Activated T-cell treated with anti-CD3 and anti-CD28 coated beads for 1 hour (primary cell): Measurements from ENCODE around the gene FSTL4.

Experiments used
- DNase-seq: peaks from one replicate; pipeline ENCODE4 v3.0.0-alpha.2; 2020; ENCODE audit warnings: low read depth

Gene FSTL4

DNA sequence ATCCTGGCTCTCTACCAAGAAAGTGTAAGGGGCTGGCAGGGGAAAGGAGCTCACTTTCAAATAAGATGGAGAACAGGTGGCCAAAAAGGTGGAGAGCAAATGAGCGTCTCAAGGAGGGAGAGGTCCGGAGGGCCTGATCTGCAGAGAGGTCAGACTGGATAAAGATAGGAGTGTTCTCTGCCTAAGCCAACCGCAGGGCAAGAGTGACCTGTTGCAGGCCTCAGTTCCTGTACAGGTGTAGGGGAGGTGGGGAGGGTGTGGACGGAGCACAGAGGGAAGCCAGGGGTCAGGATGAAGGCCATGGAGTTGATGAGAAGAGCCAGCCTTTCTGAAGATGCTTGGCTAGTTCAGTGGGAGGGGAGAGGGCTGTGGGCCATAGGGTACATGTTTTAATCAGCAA lies 320.8 kb downstream of the FSTL4 start:
- DNase-seq = no peak

DNA sequence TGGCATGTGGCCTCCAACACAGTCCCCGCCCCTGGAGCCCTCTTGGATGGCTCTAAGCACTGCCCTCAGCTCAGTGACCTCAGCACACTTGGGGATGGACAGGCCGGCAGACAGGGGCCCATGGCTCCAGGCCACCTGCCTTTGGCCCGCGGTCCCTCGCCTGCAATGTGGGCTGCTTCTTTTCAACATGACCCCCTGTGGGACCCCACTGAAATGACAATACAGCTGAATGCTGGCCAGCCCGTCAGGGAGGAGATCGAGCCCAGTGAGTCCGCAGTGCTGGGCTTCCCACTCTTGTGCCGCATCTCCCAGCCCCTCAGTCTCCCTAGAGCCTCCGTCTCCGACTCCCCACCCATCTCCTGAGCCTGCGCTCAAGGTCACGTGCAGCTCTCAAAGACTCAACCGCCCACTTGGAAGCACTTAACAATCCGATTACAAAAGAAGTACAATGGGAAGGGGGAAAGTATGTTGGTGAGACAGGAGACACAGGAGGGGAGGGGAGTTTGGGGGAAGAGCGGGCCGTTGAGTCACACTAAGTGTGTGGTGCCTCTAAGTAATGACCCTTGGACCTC lies 321.6 kb downstream of the FSTL4 start:
- DNase-seq = no peak

DNA sequence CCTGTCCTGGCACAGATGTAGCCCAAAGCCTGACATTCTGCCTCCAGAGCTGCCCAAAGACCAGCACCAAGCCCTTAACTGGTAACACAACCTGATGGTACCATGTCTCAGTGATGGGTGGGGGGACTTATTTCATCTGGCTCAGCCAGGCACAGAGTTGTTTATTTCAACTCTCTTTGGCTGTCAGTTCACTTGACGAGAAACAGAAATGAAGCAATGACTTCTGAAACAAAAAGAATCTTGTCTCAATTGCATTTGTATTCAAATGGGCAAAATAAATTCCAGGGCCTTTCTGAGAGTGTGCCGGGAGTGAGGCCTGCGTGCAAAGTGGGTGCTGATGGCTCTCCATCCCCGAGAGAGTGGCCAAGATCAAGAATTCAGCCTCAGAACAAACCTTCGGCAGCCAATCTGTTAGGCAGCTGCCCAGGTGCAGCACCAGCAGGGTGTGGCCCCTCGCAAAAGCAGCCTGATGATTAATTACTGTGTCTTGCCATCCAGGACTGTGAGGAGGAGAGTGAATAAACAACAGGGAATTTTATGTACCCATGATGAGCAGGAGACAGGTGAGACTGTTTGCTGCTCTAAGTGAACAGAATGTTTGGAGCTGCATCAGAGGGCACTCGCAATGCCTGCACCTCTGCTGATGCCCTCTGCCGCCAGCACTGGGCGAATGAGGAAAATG lies 322.5 kb downstream of the FSTL4 start:
- DNase-seq = no peak

DNA sequence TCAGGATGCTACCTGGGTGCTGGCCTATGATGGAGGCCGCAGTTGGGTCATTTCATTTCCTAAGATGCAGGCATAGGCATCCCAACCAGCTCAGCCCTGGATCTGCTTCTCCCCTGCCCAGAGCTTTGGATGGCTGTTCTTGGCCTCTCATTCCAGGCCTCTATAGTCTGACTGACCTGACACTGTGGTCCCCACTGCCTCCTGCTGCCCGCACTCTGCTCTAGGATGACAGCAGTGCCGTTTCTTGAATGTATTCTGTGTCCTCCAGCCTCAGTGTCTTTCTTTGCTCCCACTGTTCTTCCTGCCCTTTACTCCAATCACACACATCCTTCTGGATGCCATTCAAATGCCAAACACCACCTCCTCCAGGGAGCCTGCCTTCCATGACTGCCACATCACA lies 324.8 kb downstream of the FSTL4 start:
- DNase-seq = peak; percentile 26

DNA sequence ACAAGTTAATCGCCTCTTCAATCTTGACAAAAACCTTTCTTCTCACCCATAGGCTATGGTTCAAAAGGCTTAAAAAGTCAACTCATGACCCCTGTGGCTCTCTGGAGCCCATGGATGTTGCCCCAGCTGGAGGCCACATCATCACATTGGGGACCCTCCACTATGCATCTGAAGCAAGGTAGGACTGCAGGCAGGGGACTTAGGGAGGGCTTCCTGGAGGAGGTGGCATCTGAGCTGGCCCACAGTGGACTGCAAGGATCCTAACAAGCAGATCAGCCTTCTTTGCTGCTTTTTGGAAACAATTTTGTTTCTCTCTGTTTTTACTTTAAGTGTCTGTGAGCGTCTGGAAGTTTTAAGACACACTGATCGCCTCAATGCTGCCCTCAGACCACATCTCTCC lies 325.9 kb downstream of the FSTL4 start:
- DNase-seq = no peak

DNA sequence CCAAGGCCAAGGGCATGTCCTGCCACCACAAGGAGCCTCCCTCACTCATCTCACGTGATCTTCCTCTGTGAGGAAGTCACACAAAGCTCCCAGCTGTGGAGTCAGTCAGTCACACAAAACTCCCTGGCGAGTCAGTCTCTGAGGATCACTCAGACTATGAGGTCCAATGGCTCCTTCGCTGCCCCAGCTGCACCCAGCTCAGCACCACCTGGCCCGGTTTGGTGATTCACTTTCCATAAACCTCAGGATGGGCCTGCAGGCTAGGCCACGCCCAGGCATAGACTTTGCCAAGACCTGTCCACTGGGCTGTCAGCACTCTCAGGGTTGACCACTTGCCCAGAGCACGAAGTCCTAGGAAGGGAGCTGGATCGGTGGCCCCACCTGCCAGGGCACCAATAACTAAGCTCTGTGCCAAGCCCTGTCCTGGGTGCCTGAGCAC lies 326.7 kb downstream of the FSTL4 start:
- no peak for DNase-seq

DNA sequence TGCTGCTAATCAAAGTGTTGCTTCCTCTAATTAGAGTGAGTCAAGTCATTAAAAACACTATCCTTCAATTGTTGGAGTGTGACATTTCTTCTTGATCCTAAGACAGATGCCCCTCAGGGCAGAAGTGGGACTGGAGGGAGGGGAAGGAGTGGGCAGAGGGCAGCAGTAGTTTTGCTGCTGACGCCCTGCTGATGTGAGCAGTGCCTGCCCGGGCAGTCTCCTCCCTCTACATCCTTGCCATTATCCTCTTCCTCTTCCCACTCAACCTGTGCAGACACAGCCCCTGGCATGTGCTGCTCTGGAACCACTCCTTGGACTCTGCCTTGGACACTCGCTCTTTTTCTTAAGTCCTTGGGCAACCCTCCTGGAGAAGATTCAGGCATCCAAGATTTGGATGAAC lies 328.0 kb downstream of the FSTL4 start:
- no peak for DNase-seq

DNA sequence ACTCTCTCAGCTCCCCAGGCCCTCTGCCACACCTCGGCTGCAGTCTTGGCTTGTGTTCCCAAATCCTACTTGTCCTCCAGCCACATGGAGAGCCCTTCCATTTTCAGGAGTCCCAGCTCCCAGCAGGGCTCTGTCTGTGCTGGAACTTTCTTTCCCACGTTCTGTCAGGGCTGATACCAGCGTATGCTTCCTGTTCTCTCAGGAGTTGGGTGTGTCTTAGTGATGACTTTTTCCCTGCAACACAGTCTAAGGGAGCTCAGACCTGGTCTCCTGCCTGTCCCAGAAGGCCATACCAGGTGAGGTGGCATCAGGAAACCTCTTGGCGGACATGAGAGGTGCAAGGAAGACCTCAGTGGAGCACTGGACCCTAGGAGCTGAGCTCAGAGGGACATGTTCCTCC lies 334.0 kb downstream of the FSTL4 start:
- no peak for DNase-seq

DNA sequence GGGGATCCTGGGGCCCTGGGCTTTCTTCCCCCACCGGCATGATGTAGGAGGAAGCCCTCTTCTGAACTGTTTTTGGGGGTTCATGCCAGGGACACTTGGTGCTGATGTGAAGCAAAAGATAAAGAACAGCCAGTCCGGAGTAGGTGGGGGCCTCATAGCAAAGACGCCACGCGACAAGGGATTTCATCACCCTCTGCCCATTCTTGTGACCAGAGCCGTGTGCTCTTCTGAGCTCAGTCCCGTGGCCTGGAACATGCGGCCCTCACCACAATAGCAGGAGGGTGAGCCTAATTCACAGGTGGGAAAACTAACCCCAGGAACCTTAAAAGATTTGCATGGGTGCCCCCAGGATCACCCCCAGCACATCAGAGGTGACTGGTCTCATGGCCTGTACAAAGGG lies 334.6 kb downstream of the FSTL4 start:
- no peak for DNase-seq

DNA sequence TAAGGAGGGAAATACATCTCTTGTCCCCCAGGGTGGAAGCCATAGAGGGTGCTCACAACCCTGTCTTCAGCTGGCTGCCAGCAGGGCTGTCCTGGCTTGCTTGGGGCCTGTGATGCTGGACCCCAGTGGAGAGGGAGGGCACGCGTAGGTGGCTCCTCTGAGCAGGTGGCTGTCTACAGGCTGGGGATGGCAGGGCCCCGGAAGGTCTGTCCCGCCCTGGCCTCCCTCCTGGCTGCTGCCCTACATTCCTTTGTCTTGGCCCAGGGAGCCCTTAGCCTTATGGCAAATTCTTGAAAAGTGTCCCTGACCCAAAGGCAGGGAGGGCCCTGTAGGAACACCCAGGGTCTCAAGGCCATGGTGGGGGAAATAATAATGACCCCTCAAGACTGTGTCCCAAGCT lies 336.2 kb downstream of the FSTL4 start:
- DNase-seq = no peak

DNA sequence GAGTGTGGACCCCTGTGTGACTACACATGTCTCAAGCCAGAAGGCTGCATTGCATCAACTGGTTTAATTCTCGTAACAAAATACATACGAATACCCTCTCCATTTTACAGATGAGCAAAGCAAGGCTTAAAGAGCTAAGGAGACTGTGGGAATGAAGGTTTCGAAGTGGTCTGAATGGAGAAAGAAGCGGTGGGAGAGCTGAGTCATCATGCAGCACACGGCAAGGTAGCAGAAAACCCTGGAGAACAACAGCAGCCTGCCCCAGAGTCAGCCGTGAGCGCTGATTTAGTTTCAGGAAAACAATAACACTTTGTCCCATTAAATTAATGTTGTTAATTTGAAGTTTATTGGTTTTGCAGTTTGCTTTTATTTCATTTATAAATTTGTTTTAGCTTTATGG lies 336.7 kb downstream of the FSTL4 start:
- no peak for DNase-seq

DNA sequence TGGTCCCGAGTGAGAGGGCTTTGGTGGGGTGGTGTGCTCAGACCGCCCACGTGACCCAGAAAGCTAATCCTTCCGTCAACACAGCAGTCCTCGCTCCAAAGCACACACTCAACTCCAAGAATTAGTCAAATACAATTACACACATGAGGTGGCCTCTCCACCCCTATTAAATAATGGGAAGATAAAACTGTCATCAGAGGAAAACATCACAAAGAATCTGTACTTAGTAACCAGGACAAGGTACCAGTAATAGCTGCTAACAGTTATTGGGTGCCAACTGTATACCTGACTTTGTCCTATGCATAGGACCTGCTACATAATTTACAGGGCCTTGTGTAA lies 337.8 kb downstream of the FSTL4 start:
- no peak for DNase-seq

DNA sequence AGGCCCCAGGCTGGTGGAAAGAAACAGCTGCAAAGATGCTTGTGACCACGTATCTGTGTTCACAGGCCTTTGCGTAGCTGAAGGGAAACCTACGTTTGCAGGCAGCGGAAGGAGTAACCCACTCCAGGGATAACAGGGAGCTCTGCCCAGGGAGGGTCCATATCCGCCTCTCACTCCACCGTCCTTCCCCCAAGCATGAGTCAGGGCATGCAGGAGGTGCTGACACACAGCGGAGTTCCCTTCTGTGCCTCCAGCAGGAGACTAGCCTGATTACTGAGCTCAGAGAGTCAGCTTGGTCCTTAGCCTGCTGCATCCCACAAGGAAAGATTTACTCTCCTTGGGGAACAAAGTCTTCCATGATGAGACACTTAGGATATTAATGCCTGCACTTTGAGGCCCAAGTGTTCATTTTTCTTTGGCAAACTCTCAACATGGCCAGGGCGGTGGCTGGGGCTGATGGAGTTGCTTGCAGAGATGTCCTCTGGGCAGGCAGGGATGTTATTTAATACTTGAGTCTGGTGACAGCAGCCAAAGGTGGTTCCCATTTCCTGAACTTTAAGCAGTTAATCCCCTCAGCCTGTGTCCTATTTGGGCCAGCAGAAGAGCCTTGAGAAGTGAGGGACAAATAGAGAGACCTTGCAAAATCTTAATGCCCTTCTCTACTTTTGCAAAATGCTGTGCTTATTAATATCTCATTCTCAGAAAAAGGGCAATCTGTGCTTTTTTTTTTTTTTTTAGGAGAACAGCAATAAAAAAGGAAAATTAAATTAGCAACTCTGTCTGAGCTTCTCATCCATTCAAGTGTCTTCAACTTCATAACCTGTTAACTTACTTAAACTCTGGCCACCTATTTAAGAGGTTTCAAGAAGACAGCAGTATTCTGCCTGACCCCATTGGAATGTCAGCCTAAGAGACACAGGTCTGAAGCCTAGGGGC lies 338.4 kb downstream of the FSTL4 start:
- no peak for DNase-seq

DNA sequence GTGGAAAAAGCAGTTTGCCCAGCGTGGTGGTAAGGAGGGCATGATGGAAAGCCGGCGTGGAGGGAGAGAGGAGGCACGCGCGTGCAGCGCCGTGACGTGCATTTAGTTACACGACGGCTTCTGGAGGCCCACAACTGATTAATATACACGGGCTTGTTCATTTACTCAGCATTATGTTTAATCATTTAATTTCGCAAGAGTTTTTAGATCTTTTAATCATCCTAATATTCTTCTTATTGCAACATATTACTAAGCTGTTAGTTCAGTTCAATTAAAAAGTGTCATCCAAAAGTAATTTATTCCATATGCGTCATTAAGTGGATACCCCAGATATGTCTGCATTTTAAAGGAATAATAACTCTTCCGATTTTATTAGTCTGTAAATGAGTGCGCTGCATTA lies 340.0 kb downstream of the FSTL4 start:
- DNase-seq = no peak

DNA sequence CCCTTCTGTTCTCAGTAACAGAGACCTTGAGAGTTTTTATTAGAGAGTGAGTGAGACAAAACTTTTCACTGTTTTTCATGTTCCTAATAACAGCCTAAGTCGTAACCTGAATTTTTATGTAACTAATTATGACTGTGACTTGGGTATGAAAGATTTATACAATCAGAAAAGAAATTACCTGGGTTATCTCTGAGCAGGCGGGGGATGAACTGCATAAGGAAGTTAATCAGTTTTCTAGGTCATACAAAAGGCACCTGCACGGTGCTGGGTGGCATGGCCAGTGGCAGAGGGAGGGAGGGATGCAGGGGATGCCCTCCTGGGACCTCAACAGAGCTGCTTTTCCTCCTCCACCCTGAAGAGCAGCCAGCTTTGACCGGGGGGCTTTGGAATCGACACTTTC lies 340.7 kb downstream of the FSTL4 start:
- DNase-seq = no peak

DNA sequence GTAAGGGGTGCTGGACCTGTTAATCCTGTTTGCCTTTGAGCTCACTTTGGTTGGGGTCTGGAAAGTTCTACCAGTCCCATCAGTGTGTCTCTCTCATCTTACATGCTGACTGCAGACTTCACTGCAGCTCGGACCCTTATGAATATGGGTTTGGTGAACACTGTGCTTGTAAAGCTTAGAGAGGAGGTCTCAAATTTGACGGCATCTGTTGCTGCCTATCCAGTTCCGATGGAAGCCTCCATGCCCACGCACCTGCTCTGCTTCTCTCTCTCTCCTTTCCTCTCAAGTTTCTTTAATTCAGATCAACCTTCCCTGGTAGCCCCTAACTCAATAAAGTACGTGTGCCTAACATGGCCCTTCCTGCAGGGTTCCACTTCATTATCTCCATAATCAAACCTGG lies 342.6 kb downstream of the FSTL4 start:
- no peak for DNase-seq

DNA sequence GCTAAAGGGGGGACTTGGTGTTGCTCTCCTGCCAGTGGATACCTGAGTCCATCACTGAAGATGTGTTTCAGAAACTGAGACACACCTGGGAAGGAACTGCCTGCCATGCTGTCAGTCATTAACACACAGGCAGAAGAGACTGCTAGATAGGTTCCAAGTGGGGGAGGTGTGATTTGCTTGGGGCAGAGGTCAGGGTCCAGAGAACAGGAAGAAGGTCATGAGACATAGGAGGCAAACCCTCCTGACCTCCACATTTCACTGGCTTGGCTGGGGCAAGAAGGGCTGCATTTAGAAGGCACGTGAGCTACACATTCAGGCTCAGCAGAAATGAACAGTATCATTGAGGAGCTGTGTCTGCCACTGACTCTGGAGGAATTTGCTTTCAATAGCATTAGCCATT lies 344.7 kb downstream of the FSTL4 start:
- no peak for DNase-seq

DNA sequence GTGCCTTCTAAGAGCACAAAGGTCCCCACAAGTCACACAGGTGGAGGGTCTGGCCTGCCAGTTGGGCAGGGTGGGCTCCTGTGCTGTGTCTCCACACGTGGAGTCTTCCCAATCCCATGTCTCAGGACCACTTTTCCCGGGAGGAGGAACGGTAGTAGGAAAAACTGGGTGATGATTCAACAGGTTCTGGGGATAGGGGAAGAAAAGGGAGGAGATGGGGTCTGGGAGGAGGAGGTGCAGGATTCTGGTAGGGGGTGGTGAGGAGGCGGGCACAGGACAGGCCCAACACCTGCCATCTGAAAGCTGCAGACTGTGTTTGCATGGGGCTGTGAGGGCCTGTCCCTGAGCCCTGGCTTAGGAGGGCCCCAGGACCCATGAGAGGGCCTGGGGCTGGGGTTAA lies 345.4 kb downstream of the FSTL4 start:
- DNase-seq = no peak

DNA sequence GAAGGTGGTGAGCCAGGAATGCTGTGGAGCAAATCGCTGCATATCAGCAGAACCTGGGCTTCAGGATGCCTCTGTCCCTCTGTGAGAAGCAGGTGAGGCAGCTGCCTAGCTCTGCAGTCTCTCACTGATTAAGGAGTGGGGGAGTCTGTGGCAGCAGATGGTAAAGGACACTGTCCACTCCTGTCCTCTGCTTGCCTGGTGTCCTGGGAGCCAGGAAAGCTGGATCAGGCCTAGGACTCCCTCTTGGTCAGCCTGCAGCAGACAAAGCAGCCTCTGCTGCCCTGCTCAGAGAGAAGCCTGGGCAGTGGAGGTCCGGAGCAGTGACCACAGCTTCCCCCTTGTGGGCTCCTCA lies 345.8 kb downstream of the FSTL4 start:
- no peak for DNase-seq

DNA sequence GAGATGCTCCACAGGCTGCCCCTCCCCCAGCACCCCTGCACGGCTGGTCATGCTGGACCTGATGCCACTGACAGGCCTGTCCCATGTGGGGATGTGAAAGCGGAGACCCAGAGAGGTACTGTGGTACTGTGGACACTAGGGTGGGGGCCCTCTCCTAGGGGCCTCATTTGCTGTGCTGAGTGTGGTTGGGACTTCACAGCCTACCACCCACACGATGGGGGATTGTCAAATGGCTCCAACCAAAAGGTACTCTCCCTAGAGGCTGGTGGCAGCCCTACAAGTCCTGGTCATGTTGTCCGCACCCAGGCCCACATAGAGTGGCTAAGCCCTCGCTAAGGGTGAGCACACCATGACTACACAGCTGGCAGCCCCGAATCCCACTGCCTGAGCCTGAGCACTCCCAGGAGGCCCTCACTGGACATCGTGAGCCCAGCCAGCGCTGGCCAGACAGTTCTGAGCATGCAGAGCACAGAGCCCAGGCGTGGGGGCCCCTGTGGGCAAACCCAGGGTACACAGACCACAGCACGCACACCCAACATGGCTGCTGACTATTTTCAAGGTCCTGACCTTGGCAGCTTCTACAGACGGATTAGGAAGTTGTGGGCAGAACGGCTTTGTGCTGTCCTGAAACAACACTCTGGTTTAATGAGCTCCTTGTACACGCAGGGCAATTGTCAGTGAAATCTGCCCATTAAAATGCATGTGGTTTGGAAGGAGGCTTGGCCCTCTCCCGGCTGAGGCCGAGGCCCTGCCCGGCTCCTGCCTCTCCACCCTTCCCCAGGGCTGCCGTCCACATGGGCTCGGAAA lies 346.4 kb downstream of the FSTL4 start:
- no peak for DNase-seq

DNA sequence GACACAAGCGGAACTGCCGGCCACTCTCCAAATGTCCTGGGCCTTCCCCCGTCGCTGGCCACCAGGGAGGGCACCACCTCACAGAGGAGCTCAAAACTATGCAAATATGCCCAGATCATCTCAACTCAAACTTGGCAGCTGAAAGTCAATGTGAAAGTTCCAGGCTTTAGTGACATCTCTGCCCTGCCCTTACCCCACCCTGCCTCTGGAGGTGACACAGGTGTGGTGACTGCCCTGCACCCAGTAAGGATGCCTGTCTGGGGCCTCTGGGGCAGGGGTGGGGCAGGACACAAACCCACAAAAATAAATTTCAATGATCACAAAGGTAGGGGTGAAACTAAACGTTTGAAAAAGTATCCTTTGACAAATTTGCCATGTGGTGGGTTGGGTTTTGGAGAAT lies 347.1 kb downstream of the FSTL4 start:
- no peak for DNase-seq

DNA sequence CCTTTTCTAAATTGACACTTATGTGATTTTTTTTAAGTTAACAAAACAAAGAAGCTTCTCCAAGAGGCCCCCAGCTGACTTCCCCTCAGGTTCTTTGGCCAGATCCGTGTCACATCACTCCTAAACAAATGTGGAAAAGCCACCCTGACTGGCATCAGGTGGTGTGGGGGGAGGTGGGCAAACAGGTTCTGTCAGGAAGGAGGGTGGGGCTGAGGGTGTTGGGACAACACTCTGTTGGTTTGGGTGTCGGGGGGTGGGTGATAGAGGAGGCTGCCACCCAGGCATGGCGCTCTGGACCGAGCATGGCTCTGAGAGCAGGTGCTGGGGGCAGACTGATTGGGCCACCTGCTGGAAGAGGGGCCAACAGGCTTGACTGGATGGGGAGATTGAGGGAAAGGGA lies 349.7 kb downstream of the FSTL4 start:
- DNase-seq = no peak

DNA sequence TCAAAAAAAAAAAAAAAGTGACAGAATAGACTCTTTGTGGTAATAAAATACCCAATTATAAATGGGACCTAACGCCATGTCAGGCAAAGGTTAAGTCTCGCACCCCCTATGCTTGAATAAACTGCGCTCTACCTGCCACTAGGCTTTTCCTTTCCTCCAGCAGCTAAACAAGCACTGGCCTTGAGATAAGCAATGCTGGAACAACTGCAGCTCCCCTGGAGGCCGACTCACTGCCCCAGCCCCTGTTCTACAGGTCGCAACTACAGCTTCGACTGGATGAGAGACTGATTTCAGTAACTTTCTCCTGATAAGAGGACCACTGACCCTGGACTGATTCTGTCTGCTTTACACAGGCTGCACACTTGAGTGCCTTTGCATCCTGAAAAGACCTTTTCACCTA lies 350.3 kb downstream of the FSTL4 start:
- no peak for DNase-seq
